ENCODE data around the gene ADIG. TPM values are rescaled to one million over a fixed set of nuclear protein-coding genes. Genes with fewer than 3 reads are reported as not detected.

The ADIG gene
- total and polyA plus RNA-seq, 2 experiments from 2014 or later = not detected

DNA sequence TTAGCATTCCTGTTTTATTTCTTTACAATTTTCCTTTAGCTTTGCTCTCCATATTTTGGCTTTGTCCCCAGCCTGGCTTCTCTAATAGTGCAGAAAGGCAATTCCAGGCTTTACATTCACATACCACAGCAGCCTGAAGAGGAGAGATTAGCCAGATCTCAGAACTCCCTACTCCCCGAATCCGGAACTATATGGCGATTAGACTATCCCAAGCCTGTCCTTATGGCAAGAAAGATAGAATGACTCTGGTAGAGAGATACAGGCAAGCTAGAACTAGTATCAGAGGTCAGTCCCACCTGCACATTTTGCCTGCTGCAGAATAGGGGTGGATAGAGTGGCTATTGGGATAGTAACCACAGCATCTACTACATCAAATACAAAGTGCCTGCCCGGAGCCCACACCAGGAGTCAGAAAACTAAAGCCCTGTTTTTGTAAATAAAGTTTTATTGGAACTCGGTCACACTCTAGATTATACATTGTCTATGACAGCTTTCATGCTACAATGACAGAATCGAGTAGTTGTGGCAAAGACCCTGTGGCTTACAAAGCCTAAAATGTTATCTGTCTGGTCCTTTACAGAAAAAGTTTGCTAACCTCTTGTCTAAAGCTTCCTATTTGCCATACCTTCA lies 17.1 kb upstream of the ADIG start:
- no peak overlapping the region for H3K4me3 ChIP-seq
- H3K36me3 ChIP-seq (ENCODE audit: low read depth) = peaks cover 40% of the 10 kb centered on the region
- no peak overlapping the region for H2AFZ ChIP-seq
- peaks cover 9% of the 10 kb centered on the region for H3K4me1 ChIP-seq (ENCODE audit: insufficient read depth)
- no peaks in the 10 kb centered on the region for H4K20me1 ChIP-seq (ENCODE audit: insufficient read depth)
- no peaks in the 10 kb centered on the region for H3K27me3 ChIP-seq (replicated peaks; ENCODE audit: insufficient read depth)
- TF ChIP-seq EZH2 (IDR thresholded peaks at IDR 0.05; ENCODE audit: insufficient read depth, poor library complexity, severe bottlenecking) (no peak), EZH2phosphoT487 (IDR thresholded peaks at IDR 0.05; ENCODE audit: insufficient read depth, low read depth) (no peak)
- WGBS, 2 experiments (ENCODE audit: low coverage in 1 of 2, low lambda C conversion rate in 2 of 2, missing lambda C conversion rate in 2 of 2) = 97% methylated on average over 6 of the region's 6 CpGs
- no peaks in the 10 kb centered on the region for H3K9me2 ChIP-seq (ENCODE audit: insufficient read depth)
- no peak overlapping the region for H3K27ac ChIP-seq
- DNase-seq = no peak
- H3K4me2 ChIP-seq (ENCODE audit: unreplicated experiment) = no peak overlapping the region
- H3F3A ChIP-seq (ENCODE audit: insufficient read depth) = 0 out of 2 replicates have a peak, but pooled peaks cover 7% of the 10 kb centered on the region
- in situ Hi-C loops (cut with MboI) = no loop called here
- no peaks in the 10 kb centered on the region for H3K9me3 ChIP-seq (ENCODE audit: low read depth)
- H3K9ac ChIP-seq = no peak overlapping the region
- no peaks in the 10 kb centered on the region for H3K79me2 ChIP-seq (ENCODE audit: insufficient read depth)

DNA sequence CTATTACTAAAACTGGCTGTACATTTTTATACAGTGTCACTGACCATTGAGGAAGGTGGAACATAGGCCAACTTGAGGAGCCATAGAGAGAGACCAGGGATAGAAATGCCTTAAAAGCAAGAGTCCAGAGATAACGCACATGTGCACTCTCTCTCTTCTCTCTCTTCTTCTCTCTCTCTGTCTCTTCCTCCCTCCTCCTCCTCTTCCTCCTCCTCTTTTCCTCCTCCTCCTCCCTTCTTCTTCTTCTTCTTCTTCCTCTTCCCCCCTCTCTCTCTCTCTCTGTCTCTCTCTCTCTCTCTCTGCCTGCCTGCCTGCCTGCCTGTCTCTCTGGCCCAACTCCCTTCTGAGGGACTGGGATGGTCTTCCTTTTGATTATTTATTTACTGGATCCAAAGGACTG lies 16.3 kb upstream of the ADIG start:
- Histone ChIP-seq H3K79me2 (ENCODE audit: insufficient read depth) (no peaks in the 10 kb centered on the region), H3K4me1 (ENCODE audit: insufficient read depth) (peaks cover 3% of the 10 kb centered on the region), H3F3A (ENCODE audit: insufficient read depth) (0 out of 2 replicates have a peak, but pooled peaks cover 2% of the 10 kb centered on the region), H3K4me3 (no peak overlapping the region), H3K27me3 (replicated peaks; ENCODE audit: insufficient read depth) (no peaks in the 10 kb centered on the region), H3K9ac (no peak overlapping the region), H3K27ac (no peak overlapping the region), H2AFZ (no peak overlapping the region), H3K36me3 (ENCODE audit: low read depth) (peaks cover 32% of the 10 kb centered on the region), H4K20me1 (ENCODE audit: insufficient read depth) (no peaks in the 10 kb centered on the region), H3K9me2 (ENCODE audit: insufficient read depth) (no peaks in the 10 kb centered on the region), H3K4me2 (ENCODE audit: unreplicated experiment) (no peak overlapping the region), H3K9me3 (ENCODE audit: low read depth) (no peaks in the 10 kb centered on the region)
- WGBS, 2 experiments (ENCODE audit: low coverage in 1 of 2, low lambda C conversion rate in 2 of 2, missing lambda C conversion rate in 2 of 2) = 97 to 100% methylated on average over 1 of the region's 1 CpG
- DNase-seq = no peak
- in situ Hi-C loops (cut with MboI) = no loop called here
- TF ChIP-seq EZH2phosphoT487 (IDR thresholded peaks at IDR 0.05; ENCODE audit: insufficient read depth, low read depth) (no peak), EZH2 (IDR thresholded peaks at IDR 0.05; ENCODE audit: insufficient read depth, poor library complexity, severe bottlenecking) (no peak)

DNA sequence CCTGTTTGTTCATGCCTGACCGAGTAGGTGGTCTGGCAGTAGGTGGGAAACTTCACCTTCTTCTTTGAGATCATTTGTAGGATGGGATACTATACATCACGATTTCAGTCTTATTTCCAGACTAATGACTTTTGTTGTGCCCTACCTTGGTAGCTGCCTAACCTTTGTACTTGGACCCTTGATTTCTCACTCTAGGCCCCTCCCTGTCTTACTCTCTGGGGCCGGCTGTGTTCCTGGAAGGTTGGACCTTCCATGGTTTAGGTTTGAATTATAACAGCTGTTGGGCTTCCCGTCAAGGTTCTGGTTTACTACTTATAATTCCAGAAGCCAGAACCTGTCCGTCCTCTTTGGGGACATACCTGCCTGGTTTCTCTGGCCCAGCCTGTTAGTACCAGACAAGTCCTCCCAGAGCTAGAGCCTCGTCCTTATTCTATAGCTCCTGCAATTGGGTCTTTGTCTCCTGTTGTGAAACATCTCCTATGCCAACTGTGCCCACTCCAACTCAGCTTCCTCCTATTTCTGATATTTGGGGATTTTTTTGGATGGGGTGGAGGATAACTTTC lies 14.9 kb upstream of the ADIG start:
- Histone ChIP-seq H3K9me2 (ENCODE audit: insufficient read depth) (no peaks in the 10 kb centered on the region), H3F3A (ENCODE audit: insufficient read depth) (no peaks in the 10 kb centered on the region), H3K36me3 (ENCODE audit: low read depth) (peaks cover 43% of the 10 kb centered on the region), H3K4me2 (ENCODE audit: unreplicated experiment) (no peak overlapping the region), H3K9ac (no peak overlapping the region), H3K4me3 (no peak overlapping the region), H3K27ac (no peak overlapping the region), H3K4me1 (ENCODE audit: insufficient read depth) (no peaks in the 10 kb centered on the region), H4K20me1 (ENCODE audit: insufficient read depth) (no peaks in the 10 kb centered on the region), H2AFZ (no peak overlapping the region), H3K27me3 (replicated peaks; ENCODE audit: insufficient read depth) (no peaks in the 10 kb centered on the region), H3K9me3 (ENCODE audit: low read depth) (no peaks in the 10 kb centered on the region), H3K79me2 (ENCODE audit: insufficient read depth) (no peaks in the 10 kb centered on the region)
- in situ Hi-C loops (cut with MboI) = no loop called here
- TF ChIP-seq EZH2 (IDR thresholded peaks at IDR 0.05; ENCODE audit: insufficient read depth, poor library complexity, severe bottlenecking) (no peak), EZH2phosphoT487 (IDR thresholded peaks at IDR 0.05; ENCODE audit: insufficient read depth, low read depth) (no peak)
- 89 to 91% methylated on average over 6 of the region's 6 CpGs for WGBS, 2 experiments (ENCODE audit: low coverage in 1 of 2, low lambda C conversion rate in 2 of 2, missing lambda C conversion rate in 2 of 2)
- no peak for DNase-seq

DNA sequence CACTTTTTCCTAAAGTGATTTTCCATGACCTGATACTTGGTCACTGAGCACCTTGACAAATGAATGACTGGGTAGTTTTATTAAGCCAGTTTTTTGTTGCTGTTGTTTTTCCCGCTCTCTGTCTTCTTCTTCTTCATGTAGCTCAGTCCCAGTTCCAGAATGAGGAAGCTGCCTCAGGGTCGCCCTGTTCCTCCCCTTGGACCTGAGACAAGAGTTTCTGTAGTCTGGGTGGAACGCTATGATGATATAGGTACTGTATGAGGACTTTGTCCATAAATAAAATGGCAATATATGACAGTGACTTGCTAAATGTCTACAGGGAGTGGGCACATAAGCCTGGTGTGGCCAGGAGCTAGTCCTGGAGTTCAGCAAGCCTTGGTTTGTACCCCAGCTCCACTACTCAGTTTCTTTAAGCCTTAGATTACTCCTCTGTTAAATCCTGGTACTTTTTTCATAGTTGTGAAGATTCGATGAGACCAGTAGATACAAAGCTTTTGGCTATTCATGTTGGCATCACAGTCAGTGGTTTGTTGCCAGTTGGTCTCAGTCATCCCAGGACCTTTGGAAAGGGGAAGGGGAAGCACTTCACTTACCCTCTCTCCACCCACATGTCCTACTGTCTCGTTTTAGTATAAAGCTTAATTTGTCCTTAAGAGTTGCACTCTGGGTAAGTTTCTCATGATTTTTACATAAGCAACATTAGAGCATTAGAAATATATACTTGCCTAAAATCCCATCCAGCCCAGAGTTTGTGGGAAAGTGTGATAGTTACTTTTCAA lies 11.1 kb upstream of the ADIG start:
- Histone ChIP-seq H2AFZ (no peak overlapping the region), H3K4me2 (ENCODE audit: unreplicated experiment) (no peak overlapping the region), H3K4me3 (no peak overlapping the region), H3K4me1 (ENCODE audit: insufficient read depth) (no peaks in the 10 kb centered on the region), H3K9ac (no peak overlapping the region), H3F3A (ENCODE audit: insufficient read depth) (no peaks in the 10 kb centered on the region), H3K9me2 (ENCODE audit: insufficient read depth) (no peaks in the 10 kb centered on the region), H3K27ac (no peak overlapping the region), H3K79me2 (ENCODE audit: insufficient read depth) (no peaks in the 10 kb centered on the region), H3K36me3 (ENCODE audit: low read depth) (peaks cover 65% of the 10 kb centered on the region), H3K9me3 (ENCODE audit: low read depth) (no peaks in the 10 kb centered on the region), H4K20me1 (ENCODE audit: insufficient read depth) (no peaks in the 10 kb centered on the region), H3K27me3 (replicated peaks; ENCODE audit: insufficient read depth) (no peaks in the 10 kb centered on the region)
- in situ Hi-C loops (cut with MboI) = no loop called here
- WGBS, 2 experiments (ENCODE audit: low coverage in 1 of 2, low lambda C conversion rate in 2 of 2, missing lambda C conversion rate in 2 of 2) = 85 to 88% methylated on average over 5 of the region's 5 CpGs
- no peak for DNase-seq
- TF ChIP-seq EZH2phosphoT487 (IDR thresholded peaks at IDR 0.05; ENCODE audit: insufficient read depth, low read depth) (no peak), EZH2 (IDR thresholded peaks at IDR 0.05; ENCODE audit: insufficient read depth, poor library complexity, severe bottlenecking) (no peak)
